Daoy (cell line): ENCODE data around the gene TIMM13. TPM values are rescaled to one million over a fixed set of nuclear protein-coding genes. Genes with fewer than 3 reads are reported as not detected.

Experiments used
- DNase-seq: peaks from one replicate; pipeline ENCODE4 v3.0.0-alpha.2; 2015; ENCODE audit warnings: low read depth
- total RNA-seq: library from RNA; depleted of rRNA; stranded (reverse); fragments of >200 nt; shearing (Covaris generic); gene quantifications from 2 replicates; pipeline ENCODE4 v1.2.3, GENCODE V29; 2014; rRNA removed

TIMM13 gene
- total RNA-seq, 1 experiment from 2014 or later, result 54.0 TPM

GRCh38 chr19:2382530-2383222 lies 44.7 kb downstream of the TIMM13 start:
- no peak for DNase-seq

GRCh38 chr19:2381148-2381820 lies 46.1 kb downstream of the TIMM13 start:
- DNase-seq, result no peak

GRCh38 chr19:2380567-2380966 lies 46.8 kb downstream of the TIMM13 start:
- no peak for DNase-seq

GRCh38 chr19:2376784-2377519 lies 50.4 kb downstream of the TIMM13 start:
- no peak for DNase-seq

Other genes with a start within 250 kb of the TIMM13 start
- 70.9 and 101 TPM in 2 replicates for gene PLEKHJ1, start 191.3 kb downstream of the TIMM13 start, total RNA-seq
- 26.3 and 47.7 TPM in 2 replicates for gene SF3A2, start 190.8 kb downstream of the TIMM13 start, total RNA-seq
- 0.51 and 2.2 TPM in 2 replicates for gene AMH, start 178.3 kb downstream of the TIMM13 start, total RNA-seq
- 1.6 TPM in 1 of 2 replicates, not detected in the other for gene JSRP1, start 171.2 kb downstream of the TIMM13 start, total RNA-seq
- gene PEAK3, start 145.4 kb downstream of the TIMM13 start, total RNA-seq, result not detected in 2 replicates
- gene LINGO3, start 119.4 kb downstream of the TIMM13 start, total RNA-seq, result 0.23 and 0.24 TPM in 2 replicates
- gene LSM7, start 99.0 kb downstream of the TIMM13 start, total RNA-seq, result 363 and 380 TPM in 2 replicates
- 19.3 and 24.4 TPM in 2 replicates for gene SPPL2B, start 98.9 kb downstream of the TIMM13 start, total RNA-seq
- gene TMPRSS9, start 67.3 kb downstream of the TIMM13 start, total RNA-seq, result not detected in 2 replicates
- gene LMNB2, start 29.4 kb upstream of the TIMM13 start, total RNA-seq, result 207 and 209 TPM in 2 replicates
- 70.5 and 85.9 TPM in 2 replicates for gene GADD45B, start 48.5 kb upstream of the TIMM13 start, total RNA-seq